ENCODE measurements around the gene ZNF423.

DNA sequence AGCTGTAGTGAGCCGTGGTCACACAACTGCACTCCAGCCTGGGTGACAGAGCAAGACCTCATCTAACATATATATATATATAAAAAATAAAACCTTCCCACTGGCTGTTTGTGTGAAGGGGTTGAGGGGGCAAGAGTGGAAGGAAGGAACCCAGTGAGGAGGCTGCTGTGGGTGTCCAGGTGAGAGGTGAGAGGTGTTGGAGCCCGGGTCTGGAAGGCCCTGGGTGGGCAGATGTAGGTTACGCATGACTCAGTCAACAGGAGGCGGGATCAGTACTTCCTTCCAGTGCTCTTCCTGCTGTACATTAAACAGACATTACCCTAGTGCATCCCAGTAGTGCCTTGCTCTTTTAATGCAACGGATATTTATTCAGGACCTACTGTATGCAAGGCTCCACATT is 47.0 kb upstream of the ZNF423 start:
- TF ChIP-seq EZH2 (IDR thresholded peaks at IDR 0.05; ENCODE audit: insufficient read depth, poor library complexity, severe bottlenecking) (no peak), EZH2phosphoT487 (IDR thresholded peaks at IDR 0.05; ENCODE audit: insufficient read depth, low read depth) (no peak)

Measured in GM23248 (cell line).